Stimulated activated CD8-positive, alpha-beta memory T cell treated with anti-CD3 and anti-CD28 coated beads, Interleukin-7, amount 100 ng/mL, for 4 hours (primary cell): ENCODE results near the gene BIN1.

Experiments
- DNase-seq, 2 donors: peaks; one replicate each; pipeline ENCODE4 v3.0.0-alpha.2; 2020; ENCODE audit warnings: low read depth in 2 of 2

Gene BIN1

GRCh38 chr2:126999106-126999756 lies 107.7 kb downstream of the BIN1 start:
- no peak for DNase-seq

- no peak for DNase-seq
Measured at GRCh38 chr2:126998486-126998885, 108.5 kb downstream of the BIN1 start.
